IPS-NIHi11 (cell line): ENCODE data around the gene SLC25A51.
"Not testable (repeated sequence)": the region's sequence is repeated elsewhere in the genome, so short reads cannot be mapped to it uniquely, and the experiment has no call there.

Experiments used
- DNase-seq: peaks from one replicate; pipeline ENCODE4 v3.0.0; 2012; ENCODE audit warnings: mixed read lengths, low spot score

The SLC25A51 gene

DNA sequence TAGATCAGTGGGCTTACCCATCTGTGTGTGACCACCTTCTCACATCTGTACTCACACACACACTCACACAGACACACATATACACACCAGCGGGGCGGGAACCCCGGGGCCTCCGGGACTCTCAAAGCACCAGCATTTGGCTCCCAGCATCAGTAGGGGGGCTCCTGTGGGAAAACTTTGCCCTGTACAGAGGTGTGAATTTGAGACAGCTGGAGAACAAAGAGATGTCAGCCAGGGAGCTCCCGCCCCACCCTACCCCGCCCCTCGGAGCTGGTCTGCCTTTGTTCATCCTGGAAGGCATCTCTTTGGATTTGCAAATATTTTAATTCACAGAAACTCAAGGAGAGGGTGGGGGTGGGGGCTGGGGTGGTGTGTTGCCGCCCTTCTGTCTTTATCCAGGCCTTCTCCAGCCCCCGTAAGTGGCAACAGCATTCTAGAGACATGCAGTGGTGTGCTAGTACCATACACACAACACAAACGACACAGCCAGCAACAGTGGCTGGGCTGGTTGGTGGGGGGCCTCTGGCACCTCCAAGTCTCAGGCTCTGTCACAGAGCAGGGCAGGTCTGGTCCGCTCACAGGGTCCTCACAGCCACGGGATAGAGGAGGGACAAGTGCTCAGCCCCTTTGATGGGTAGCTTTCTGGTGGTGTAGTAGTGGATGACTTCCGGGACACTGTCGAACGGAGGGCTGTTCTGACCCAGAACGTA lies 15.5 kb upstream of the SLC25A51 start:
- no peak for DNase-seq

- no peak for DNase-seq
Measured at GRCh38 chr9:37918665-37919170, 14.8 kb upstream of the SLC25A51 start.

GRCh38 chr9:37917801-37918664 lies 14.1 kb upstream of the SLC25A51 start:
- no peak for DNase-seq

- no peak for DNase-seq
Measured at GRCh38 chr9:37917313-37917731, 13.4 kb upstream of the SLC25A51 start.

DNA sequence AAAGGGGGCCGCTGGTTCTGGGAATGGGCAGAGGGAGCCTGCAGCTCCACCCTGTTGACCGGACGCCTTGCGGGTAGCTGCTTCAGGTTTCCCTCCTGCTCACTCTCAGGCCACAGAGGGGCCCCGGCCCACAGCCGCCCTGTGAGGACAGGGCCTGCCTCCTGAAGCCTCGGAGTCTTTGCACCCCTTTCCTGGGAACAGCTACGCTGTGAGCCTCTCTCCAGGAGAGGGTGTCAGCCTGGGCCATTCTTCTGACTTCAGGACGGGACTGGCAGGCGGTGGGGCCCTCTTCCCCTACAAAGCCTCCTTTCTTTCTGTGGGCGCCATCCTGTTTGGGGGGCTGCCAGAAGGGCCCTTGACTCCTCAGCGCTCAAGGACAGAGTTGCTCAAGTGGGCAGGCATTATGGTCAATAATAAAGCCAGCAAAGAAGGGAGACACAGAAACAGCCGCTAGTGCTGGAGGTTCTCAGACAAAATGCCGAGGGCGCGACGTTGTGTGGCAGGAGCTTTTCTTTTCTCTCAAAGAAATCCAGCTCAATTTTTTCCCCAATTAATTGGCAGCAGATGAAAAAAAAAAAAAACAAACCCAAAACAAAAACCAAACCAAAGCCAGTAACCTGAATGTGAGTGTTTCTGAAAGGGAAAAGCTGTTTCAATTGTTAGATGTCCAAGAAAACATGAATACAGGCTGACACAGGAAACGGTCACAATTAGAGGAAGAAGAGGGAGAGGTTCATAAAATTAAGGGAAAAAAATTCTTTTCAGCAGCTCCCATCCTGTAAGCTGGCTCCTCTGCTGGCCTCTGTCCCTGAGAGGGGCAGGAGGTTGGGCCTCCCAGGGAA lies 12.8 kb upstream of the SLC25A51 start:
- no peak for DNase-seq

- DNase-seq, result no peak
Measured at GRCh38 chr9:37915911-37916470, 12.1 kb upstream of the SLC25A51 start.

DNA sequence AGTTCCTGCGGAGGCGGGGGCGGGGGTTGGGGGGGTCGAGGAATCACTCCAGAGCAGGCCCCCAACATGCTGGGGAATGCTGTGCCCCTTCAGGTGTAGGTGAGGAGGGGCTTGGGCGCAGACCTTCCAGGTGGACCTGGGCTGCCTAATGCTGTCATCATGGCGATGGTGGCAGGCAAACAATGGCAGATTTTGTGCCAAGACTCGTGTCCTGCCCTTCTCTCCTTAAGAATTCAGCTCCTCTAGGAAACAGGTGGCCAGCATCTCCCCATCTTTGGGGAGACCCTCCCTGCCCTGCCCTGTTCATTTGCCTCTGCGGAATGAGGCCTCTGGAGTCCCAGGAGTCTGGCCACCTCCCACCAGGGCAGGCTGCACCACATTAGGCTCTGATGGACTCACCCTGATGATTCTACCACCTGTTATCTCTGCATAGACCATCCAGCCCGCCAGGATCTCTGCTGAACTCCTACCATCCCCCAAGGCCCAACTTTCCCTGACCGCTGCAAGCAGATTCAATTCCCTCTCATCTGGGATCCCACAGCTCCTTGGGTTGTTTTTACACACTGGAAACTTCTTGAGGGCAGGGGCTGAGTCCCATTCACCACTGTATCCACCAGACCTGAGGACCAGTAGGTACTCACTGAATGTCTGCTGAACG lies 10.9 kb upstream of the SLC25A51 start:
- DNase-seq, result no peak

DNA sequence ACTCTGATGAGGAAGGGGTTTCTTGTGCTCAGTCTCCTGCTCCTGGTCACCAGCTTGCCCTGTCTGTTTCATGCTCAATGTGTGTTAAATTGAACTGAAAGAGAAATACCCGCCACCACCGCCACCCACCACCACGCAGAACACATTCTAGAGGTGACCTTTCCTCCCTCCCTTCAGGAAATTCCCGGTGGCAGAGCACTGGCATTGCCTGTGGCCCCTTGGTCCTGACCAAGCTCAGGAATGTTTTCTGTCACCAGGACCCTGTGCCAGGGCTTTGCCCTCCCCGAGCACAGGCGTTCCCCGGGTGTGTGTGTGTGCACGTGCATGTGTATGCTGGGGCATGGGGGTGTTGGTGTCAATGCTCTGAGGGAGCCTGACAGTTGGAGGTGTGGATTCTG lies 10.2 kb upstream of the SLC25A51 start:
- no peak for DNase-seq

- DNase-seq, result peak; percentile 89
Measured at GRCh38 chr9:37913480-37914153, 9.7 kb upstream of the SLC25A51 start.

DNA sequence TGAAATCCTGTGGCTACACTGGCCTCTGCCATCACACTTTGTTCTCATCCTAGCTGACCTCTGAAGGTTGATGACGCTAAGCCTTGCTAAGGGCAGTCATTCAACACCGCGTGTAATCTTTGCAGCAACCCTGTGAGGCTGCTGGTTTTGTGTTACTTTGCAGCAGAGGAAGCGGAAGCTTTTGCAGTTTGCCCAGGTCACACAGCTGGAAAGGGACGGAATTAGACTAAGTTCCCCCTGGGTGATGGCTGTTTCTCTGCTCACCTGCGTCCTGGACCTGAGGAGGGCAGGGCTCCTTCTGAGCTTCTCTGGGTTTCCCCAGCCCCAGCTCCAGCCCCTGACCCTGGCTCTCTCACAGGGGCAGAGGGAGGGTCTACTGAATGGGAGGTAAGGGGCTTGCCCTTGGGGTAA lies 7.3 kb upstream of the SLC25A51 start:
- DNase-seq, result no peak

DNA sequence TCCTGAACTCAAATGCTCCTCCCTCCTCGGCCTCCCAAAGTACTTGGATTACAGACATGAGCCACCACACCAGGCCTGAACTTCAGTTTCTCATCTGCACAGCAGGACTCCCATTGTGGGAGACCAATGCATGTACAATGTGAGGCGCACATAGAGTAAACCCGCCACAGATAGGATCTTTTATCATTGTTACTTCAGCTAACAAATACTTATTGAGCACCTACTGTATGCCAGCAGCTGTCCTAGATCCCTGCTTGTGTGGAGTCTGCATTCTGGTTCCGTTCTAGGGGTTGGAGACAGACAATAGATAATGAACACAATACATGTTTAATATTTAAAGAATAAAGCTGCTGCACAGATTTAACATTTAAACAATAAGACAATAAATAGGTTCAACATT lies 6.3 kb upstream of the SLC25A51 start:
- no peak for DNase-seq

- DNase-seq, result not testable (repeated sequence)
Measured at GRCh38 chr9:37909836-37910235, 5.9 kb upstream of the SLC25A51 start.

DNA sequence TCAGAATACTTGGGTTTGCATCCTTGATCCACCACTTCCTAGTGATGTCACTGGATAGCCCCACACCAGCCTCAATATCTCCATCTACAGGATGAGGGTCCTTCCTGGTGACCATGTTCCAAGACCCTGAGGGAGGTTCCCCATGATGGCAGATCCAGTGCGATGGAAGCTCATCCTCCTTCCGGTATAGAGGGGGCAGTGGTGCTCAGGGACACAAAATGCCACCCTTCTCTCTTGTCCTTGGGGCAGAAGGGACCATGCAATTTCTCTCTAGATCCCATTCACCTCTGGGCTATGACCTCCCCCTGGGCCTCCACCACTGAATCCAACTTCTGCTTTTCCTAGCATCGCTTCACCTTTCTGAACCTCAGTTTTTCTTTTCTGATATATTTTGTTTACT lies 5.4 kb upstream of the SLC25A51 start:
- DNase-seq, result no peak

- DNase-seq, result no peak
Measured at GRCh38 chr9:37908698-37909186, 4.8 kb upstream of the SLC25A51 start.

DNA sequence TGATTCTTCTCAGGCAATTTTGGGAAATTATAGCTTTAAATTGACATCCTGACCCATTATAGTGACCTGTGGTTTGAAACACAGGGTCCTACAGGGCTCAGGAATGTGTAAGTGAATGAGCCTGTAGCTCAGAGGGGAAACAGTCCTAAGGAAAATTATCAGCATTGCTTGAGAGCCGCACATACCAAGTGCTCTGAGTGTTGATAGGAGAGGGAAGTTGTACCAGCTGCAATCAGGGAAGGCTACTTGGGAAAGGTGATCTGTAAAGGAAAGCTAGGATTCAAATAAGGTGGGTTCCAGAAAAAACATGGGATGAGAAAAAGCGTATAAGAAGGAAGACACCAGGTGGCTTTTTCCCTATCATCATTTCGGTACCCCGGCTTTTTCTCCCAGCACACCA lies 4.4 kb upstream of the SLC25A51 start:
- no peak for DNase-seq

- DNase-seq, result no peak
Measured at GRCh38 chr9:37906312-37907239, 2.6 kb upstream of the SLC25A51 start.

GRCh38 chr9:37905776-37906175 lies 1.8 kb upstream of the SLC25A51 start:
- no peak for DNase-seq

- DNase-seq, result no peak
Measured at GRCh38 chr9:37905131-37905505, 1.2 kb upstream of the SLC25A51 start.

DNA sequence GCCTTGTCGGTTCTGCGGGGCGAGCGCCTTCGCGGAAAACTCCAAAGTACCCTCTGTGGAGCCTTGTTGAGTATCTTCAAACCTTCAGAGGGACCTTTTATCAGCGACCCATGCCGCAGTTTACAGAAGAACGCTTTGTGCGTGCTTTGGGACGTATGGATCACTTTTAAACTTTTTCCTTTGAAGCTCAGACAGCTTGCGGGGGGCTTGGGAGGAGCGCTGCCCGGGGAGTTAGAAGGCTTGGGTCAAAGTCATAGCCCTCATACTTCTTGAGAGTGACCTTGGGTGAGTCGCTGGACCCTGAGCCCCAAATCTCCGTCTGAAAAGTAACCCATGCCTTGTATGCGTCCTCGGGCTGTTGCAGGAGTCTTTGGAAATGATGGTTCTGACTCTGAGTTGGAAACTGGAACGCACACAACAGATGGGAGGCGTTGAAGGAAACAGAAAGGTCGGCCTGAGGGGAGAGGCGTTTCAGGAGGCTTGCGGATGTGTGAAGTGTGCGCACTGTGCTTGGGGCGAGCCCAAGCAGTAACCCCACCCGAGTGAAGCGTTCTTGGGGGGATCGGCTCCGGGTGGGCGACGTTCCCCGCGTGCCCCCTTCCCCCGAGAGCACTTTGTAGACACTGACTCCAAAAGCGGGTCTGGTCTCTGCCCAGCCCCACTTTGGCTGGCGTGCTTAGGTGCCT lies 661 bp upstream of the SLC25A51 start:
- peak; percentile 34 for DNase-seq
